K562 (cell line): ENCODE results near the gene HECW1. TPM values are rescaled to one million over a fixed set of nuclear protein-coding genes. Genes with fewer than 3 reads are reported as not detected.

Source experiments
- ATAC-seq: fragments of 200-7000 bp; cut with Tn5 transposase; 3 replicates; pipeline ENCODE4 v1.9.1; 2020; ENCODE audit warnings: moderate library complexity
- BruUV-seq: library from RNA; stranded (reverse); fragments of 400-500 nt; replicated peaks from 2 replicates; lab custom pipeline; 2021; lab: Mats Ljungman, UMichigan
- CTCF ChIA-PET: fragments of 300-600 bp; formaldehyde crosslinking; extraction: SDS; loops from one replicate; lab custom pipeline; 2021; ENCODE audit warnings: low intra/inter-chr PET ratio; lab: Yijun Ruan, JAX
- POLR2A ChIA-PET: fragments of 300-600, 350-650 bp; sonication (Branson Sonifier 250); formaldehyde crosslinking; extraction: SDS; loops from one replicate; lab custom pipeline; 2021; ENCODE audit warnings: antibody characterized with exemption, inconsistent platforms; lab: Yijun Ruan, JAX
- DNase-seq, 4 experiments: peaks; one replicate each; pipeline versions ENCODE4 v3.0.0 to v3.0.0-alpha.2; 2011 to 2018; ENCODE audit warnings: low spot score in 3 of 4, mixed read lengths in 3 of 4; ENCODE audit errors: extremely low read depth in 1 of 4
- FAIRE-seq: peaks from 2 replicates; lab custom pipeline; 2011; peaks lifted over from hg19 to GRCh38; lab: Jason Lieb, UNC
- H2AFZ ChIP-seq: 2 replicates; pipeline ENCODE4 v1.6.0; 2011; ENCODE audit warnings: low read depth, low read length, control low read depth, inconsistent platforms
- H3K27ac ChIP-seq: fragments of 200-600 bp; 3 replicates; pipeline ENCODE4 v1.8.0; 2011; ENCODE audit warnings: low read depth, mild to moderate bottlenecking, control low read depth, inconsistent platforms, low read length, moderate library complexity, mixed read lengths; ENCODE audit errors: extremely low read depth
- H3K27me3 ChIP-seq, 2 experiments: fragments of 300-600 bp in 1 of 2; 2 replicates in 1 of 2; 3 replicates in 1 of 2; pipeline versions ENCODE4 v1.6.0 to v1.8.0; 2011; ENCODE audit warnings: inconsistent platforms in 2 of 2, low read length in 2 of 2, mild to moderate bottlenecking in 1 of 2, mixed read lengths in 1 of 2, moderate library complexity in 1 of 2; ENCODE audit not compliant: control insufficient read depth in 2 of 2, insufficient read depth in 2 of 2
- H3K36me3 ChIP-seq: fragments of 300-600 bp; 3 replicates; pipeline ENCODE4 v1.8.0; 2011; ENCODE audit warnings: mild to moderate bottlenecking, low read length, inconsistent platforms; ENCODE audit not compliant: control insufficient read depth, insufficient read depth
- H3K4me1 ChIP-seq, 2 experiments: fragments of 200-600 bp in 1 of 2; replicated peaks in 1 of 2; 2 replicates in 1 of 2; 3 replicates in 1 of 2; pipeline versions ENCODE4 v1.5.1 to v1.8.0; 2011; ENCODE audit warnings: inconsistent platforms in 2 of 2, low read length in 2 of 2, mild to moderate bottlenecking in 1 of 2, mixed read lengths in 1 of 2, moderate library complexity in 1 of 2; ENCODE audit not compliant: control insufficient read depth in 2 of 2, insufficient read depth in 2 of 2
- H3K4me2 ChIP-seq: 2 replicates; pipeline ENCODE4 v1.6.1; 2011; ENCODE audit warnings: low read length, control low read depth, inconsistent platforms, mixed read lengths; ENCODE audit not compliant: insufficient read depth
- H3K4me3 ChIP-seq: fragments of 200-600 bp; sonication (generic), shearing (Covaris generic); 2 replicates; pipeline ENCODE4 v1.5.1; 2016; ENCODE audit warnings: control low read depth, inconsistent platforms
- H3K79me2 ChIP-seq: fragments of 200-600 bp; 3 replicates; pipeline ENCODE4 v1.8.0; 2011; ENCODE audit warnings: low read length, inconsistent platforms; ENCODE audit not compliant: control insufficient read depth, insufficient read depth
- H3K9ac ChIP-seq, 2 experiments: 2 replicates each; pipeline versions ENCODE4 v1.6.0 to v1.6.1; 2011; ENCODE audit warnings: low read depth in 2 of 2, low read length in 2 of 2, control low read depth in 1 of 2, inconsistent platforms in 1 of 2, mild to moderate bottlenecking in 1 of 2, mixed read lengths in 1 of 2; ENCODE audit not compliant: insufficient read depth in 1 of 2
- H3K9me1 ChIP-seq: one replicate; pipeline ENCODE4 v1.6.0; 2011; ENCODE audit warnings: inconsistent platforms, mild to moderate bottlenecking, low read length, moderate library complexity; ENCODE audit not compliant: control insufficient read depth, insufficient read depth
- H3K9me3 ChIP-seq: replicated peaks from 2 replicates; pipeline ENCODE4 v1.5.1; 2011; ENCODE audit warnings: low read depth, low read length, inconsistent platforms; ENCODE audit not compliant: control insufficient read depth, insufficient read depth
- H4K20me1 ChIP-seq: replicated peaks from 2 replicates; pipeline ENCODE4 v1.6.1; 2011; ENCODE audit warnings: low read length, inconsistent platforms, mixed read lengths; ENCODE audit not compliant: control insufficient read depth, insufficient read depth
- ARID1B ChIP-seq: fragments of 450-650 bp; IDR thresholded peaks from 2 replicates; pipeline ENCODE4 v1.6.1; 2016; ENCODE audit warnings: antibody characterized with exemption, mild to moderate bottlenecking, inconsistent platforms
- E2F4 ChIP-seq: sonication (generic); formaldehyde crosslinking; IDR thresholded peaks from 2 replicates; pipeline ENCODE4 v1.8.0; 2022; ENCODE audit warnings: mild to moderate bottlenecking, low read depth, missing genetic modification reagents
- HDAC2 ChIP-seq: fragments of 450-650 bp; IDR thresholded peaks from 2 replicates; pipeline ENCODE4 v1.6.1; 2016; ENCODE audit warnings: mild to moderate bottlenecking
- KDM5B ChIP-seq: fragments of 200-600 bp; sonication (generic); IDR thresholded peaks from 2 replicates; pipeline ENCODE4 v1.6.1; 2012; ENCODE audit warnings: low read depth, mild to moderate bottlenecking, moderate library complexity, low read length, control low read depth, inconsistent platforms; ENCODE audit not compliant: insufficient replicate concordance
- MIER1 ChIP-seq: fragments of 450-650 bp; IDR thresholded peaks from 2 replicates; pipeline ENCODE4 v1.6.1; 2016; ENCODE audit warnings: antibody characterized with exemption, mild to moderate bottlenecking, low read depth
- RAD21 ChIP-seq, 2 experiments: fragments of 250-450 bp in 1 of 2; fragments of 450-650 bp in 1 of 2; sonication (Bioruptor Pico) in 1 of 2; formaldehyde crosslinking in 1 of 2; IDR thresholded peaks in 1 of 2; conservative IDR thresholded peaks in 1 of 2; 2 replicates each; pipeline versions ENCODE4 v1.4.0 to v1.8.0; 2020 to 2022; ENCODE audit warnings: mild to moderate bottlenecking in 2 of 2, moderate library complexity in 1 of 2
- SIN3A ChIP-seq, 2 experiments: fragments of 150-350 bp in 1 of 2; IDR thresholded peaks; 2 replicates each; pipeline ENCODE4 v1.6.1; 2011 to 2016; ENCODE audit warnings: borderline replicate concordance in 2 of 2, low read depth in 2 of 2, low read length in 2 of 2, mild to moderate bottlenecking in 2 of 2, moderate library complexity in 2 of 2; ENCODE audit not compliant: control insufficient read depth in 1 of 2
- ZNF263 ChIP-seq: sonication (generic); formaldehyde crosslinking; IDR thresholded peaks from 2 replicates; pipeline ENCODE4 v1.8.0; 2022; ENCODE audit warnings: mild to moderate bottlenecking, missing genetic modification reagents, borderline replicate concordance
- ZNF280A ChIP-seq: fragments of 450-650 bp; IDR thresholded peaks from 2 replicates; pipeline ENCODE4 v1.6.1; 2018; ENCODE audit warnings: mild to moderate bottlenecking, low read depth; ENCODE audit not compliant: partially characterized antibody
- ZNF696 ChIP-seq: fragments of 250-450 bp; sonication (Bioruptor Pico); conservative IDR thresholded peaks from 2 replicates; pipeline ENCODE4 v1.4.0; 2020; ENCODE audit warnings: mild to moderate bottlenecking, moderate library complexity
- WGBS: fragments of 100-300 bp; shearing (Covaris generic); methylation state at CpG from one replicate; pipeline ENCODE4 v1.1.6; 2016; ENCODE audit warnings: low coverage, mixed read lengths; ENCODE audit not compliant: insufficient coverage; ENCODE audit errors: missing lambda C conversion rate; 5-methylcytosine and 5-hydroxymethylcytosine counted together
- in situ Hi-C: fragments of 300-500 bp; cut with MboI; formaldehyde crosslinking; loops from 4 replicates; pipeline ENCODE4 v1.15.0; 2018; ENCODE audit warnings: inconsistent platforms, mixed read lengths
- intact Hi-C: fragments of 100-400 bp; cut with micrococcal nuclease; formaldehyde crosslinking; loops from 2 replicates; pipeline ENCODE4 v1.14.2; 2022
- polyA plus RNA-seq, 8 experiments: library from polyadenylated mRNA; depleted of rRNA in 4 of 8; stranded (reverse) in 5 of 8; unstranded in 3 of 8; fragments of >200 nt; fragmentation: Nextera tagmentation in 2 of 8; fragmentation: Illumina TruSeq in 1 of 8; extraction: Ambion mirVana in 2 of 8; extraction: Trizol in 1 of 8; gene quantifications; 2 replicates each; pipeline versions ENCODE4 v1.2.1 to v1.2.3, GENCODE V29; 2011 to 2014; ENCODE audit warnings: inconsistent platforms in 1 of 8, missing spikeins in 1 of 8
- total RNA-seq, 7 experiments: library from RNA; depleted of rRNA in 6 of 7; stranded (reverse); fragments of >200 nt in 6 of 7; fragmentation: Illumina TruSeq in 2 of 7; extraction: Trizol in 2 of 7; gene quantifications; 2 replicates each; pipeline versions ENCODE4 v1.2.1 to v1.2.3, GENCODE V29; 2011 to 2021; ENCODE audit warnings: low replicate concordance in 1 of 7
- TF ChIP-seq, protein P1 (sequence below): fragments of 450-650 bp; IDR thresholded peaks from 2 replicates; pipeline ENCODE4 v1.6.1; 2017; ENCODE audit warnings: mild to moderate bottlenecking, moderate library complexity

HECW1 gene
- total and polyA plus RNA-seq, 9 of the 15 experiments (the other 6 are each of a cell fraction or from before 2014, with no cell fraction given) = 0.07 to 0.31 (median 0.13) TPM; not detected in 4

GRCh38 chr7:43351683-43352082, 239.2 kb downstream of the HECW1 start:
- in situ Hi-C loops = no loop called here

DNA sequence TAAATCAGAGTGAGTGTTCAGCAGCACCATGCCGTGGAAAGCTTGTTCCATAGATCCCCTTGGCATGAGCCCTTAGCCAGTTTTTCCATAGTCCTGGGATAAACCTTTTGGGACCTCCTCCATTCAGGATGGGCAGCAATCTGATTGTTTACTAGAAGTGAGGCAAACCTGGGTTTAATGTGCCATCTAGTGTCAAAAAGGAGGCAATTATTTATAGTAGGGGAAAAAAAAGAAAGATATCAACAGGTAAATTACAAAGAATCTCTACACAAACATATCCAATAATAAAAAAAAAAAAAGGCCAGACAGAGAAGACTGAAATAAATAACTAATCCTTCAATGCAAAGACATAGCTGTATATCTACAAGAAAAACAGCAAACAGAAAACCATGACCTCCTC, 241.5 kb downstream of the HECW1 start:
- Histone ChIP-seq H3K4me3 (no peak overlapping the region), H3K9ac (no peak overlapping the region), H3K27ac (no peak overlapping the region), H3K4me1 (no peaks in the 10 kb centered on the region), H3K36me3 (no peaks in the 10 kb centered on the region), H2AFZ (no peak overlapping the region), H3K4me2 (no peak overlapping the region), H3K79me2 (no peaks in the 10 kb centered on the region), H4K20me1 (no peaks in the 10 kb centered on the region), H3K27me3 (no peaks in the 10 kb centered on the region), H3K9me3 (no peaks in the 10 kb centered on the region), H3K9me1 (no peaks in the 10 kb centered on the region)
- no peak for DNase-seq
- 0% methylated on average over 1 of the region's 1 CpG for whole genome bisulfite sequencing
- BruUV-seq = no TSS peak
- no peak for FAIRE-seq
- ChIA-PET POLR2A (no interaction called here), CTCF (no interaction called here)
- intact Hi-C loops (no loop called here), in situ Hi-C loops (no loop called here)
- no peak for ATAC-seq
- TF ChIP-seq RAD21 (CRISPR knock-in tag; conservative IDR thresholded peaks at IDR 0.05 in 1 of 2, IDR thresholded peaks at IDR 0.05 in 1 of 2) (peak in 1 of 2 experiments; percentile 22; a peak in 2 of 4 replicates), ZNF696 (CRISPR knock-in tag) (no peak), E2F4 (CRISPR knock-in tag) (no peak), MIER1 (no peak), SIN3A (IDR thresholded peaks at IDR 0.05; ENCODE audit: borderline replicate concordance in 2 of 2, control insufficient read depth in 1 of 2, low read depth in 2 of 2, low read length in 2 of 2) (no peak), ZNF263 (CRISPR knock-in tag) (no peak), ARID1B (no peak), HDAC2 (no peak), KDM5B (no peak), ZNF280A (peak; percentile 32)

More at GRCh38 chr7:43351683-43352082, 239.2 kb downstream of the HECW1 start:
- H3K9ac ChIP-seq = no peak overlapping the region
- FAIRE-seq (no peak), DNase-seq (no peak), ATAC-seq (no peak)
- no peak overlapping the region for H3K4me3 ChIP-seq
- H3K27me3 ChIP-seq = no peaks in the 10 kb centered on the region
- intact Hi-C loops = no loop called here
- BruUV-seq = no TSS peak
- H3K4me1 ChIP-seq = no peaks in the 10 kb centered on the region
- ChIA-PET CTCF (no interaction called here), POLR2A (no interaction called here)
- 0% methylated on average over 3 of the region's 3 CpGs for WGBS
- no peak overlapping the region for H2AFZ ChIP-seq
- no peaks in the 10 kb centered on the region for H3K9me3 ChIP-seq
- no peak overlapping the region for H3K4me2 ChIP-seq
- H3K79me2 ChIP-seq = no peaks in the 10 kb centered on the region
- no peak overlapping the region for H3K27ac ChIP-seq
- no peaks in the 10 kb centered on the region for H3K36me3 ChIP-seq
- TF ChIP-seq, protein P1, sequence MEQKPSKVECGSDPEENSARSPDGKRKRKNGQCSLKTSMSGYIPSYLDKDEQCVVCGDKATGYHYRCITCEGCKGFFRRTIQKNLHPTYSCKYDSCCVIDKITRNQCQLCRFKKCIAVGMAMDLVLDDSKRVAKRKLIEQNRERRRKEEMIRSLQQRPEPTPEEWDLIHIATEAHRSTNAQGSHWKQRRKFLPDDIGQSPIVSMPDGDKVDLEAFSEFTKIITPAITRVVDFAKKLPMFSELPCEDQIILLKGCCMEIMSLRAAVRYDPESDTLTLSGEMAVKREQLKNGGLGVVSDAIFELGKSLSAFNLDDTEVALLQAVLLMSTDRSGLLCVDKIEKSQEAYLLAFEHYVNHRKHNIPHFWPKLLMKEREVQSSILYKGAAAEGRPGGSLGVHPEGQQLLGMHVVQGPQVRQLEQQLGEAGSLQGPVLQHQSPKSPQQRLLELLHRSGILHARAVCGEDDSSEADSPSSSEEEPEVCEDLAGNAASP = no peak
- H3K9me1 ChIP-seq = no peaks in the 10 kb centered on the region
- no peaks in the 10 kb centered on the region for H4K20me1 ChIP-seq
